GM12892 (cell line): ENCODE results near the gene CAMKMT.
A peak's percentile ranks its signal among the peaks of the same experiment; 100 is the strongest.

Source experiments
- DNase-seq: peaks from one replicate; pipeline ENCODE4 v3.0.0; 2011; ENCODE audit not compliant: insufficient read length
- FAIRE-seq: peaks from 2 replicates; lab custom pipeline; 2011; peaks lifted over from hg19 to GRCh38; lab: Jason Lieb, UNC
- POLR2A ChIP-seq: IDR thresholded peaks from 2 replicates; pipeline ENCODE4 v1.6.1; 2011; ENCODE audit warnings: low read depth, low read length, control low read depth
- POLR2AphosphoS5 ChIP-seq: IDR thresholded peaks from 2 replicates; pipeline ENCODE4 v1.6.1; 2011; ENCODE audit warnings: low read depth, low read length, control low read depth
- TAF1 ChIP-seq: IDR thresholded peaks from 2 replicates; pipeline ENCODE4 v1.6.1; 2011; ENCODE audit warnings: low read depth, mild to moderate bottlenecking, control low read depth, low read length, borderline replicate concordance

Gene CAMKMT

DNA sequence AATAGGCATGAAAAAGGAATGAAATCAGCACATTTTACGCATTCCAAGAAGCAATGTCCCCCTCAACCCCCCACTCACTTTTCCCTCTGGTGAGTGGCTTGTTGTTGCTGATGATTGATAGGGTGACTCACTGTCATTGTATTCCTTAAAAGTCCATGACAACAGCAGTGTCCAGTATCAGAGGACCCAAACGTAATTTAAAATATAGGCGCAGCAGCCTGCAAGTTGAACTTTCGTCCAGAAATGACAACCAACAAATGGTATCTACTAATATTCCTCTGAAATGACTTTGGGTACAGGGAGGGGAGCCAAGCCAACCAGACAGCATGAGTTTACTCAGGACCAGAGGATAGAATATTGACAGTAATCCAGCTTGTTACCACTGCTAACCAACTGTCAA is 396.8 kb downstream of the CAMKMT start:
- no peak for DNase-seq
- TF ChIP-seq TAF1, result no peak
- TF ChIP-seq POLR2A, result no peak
- no peak for TF ChIP-seq POLR2AphosphoS5
- FAIRE-seq, result no peak

DNA sequence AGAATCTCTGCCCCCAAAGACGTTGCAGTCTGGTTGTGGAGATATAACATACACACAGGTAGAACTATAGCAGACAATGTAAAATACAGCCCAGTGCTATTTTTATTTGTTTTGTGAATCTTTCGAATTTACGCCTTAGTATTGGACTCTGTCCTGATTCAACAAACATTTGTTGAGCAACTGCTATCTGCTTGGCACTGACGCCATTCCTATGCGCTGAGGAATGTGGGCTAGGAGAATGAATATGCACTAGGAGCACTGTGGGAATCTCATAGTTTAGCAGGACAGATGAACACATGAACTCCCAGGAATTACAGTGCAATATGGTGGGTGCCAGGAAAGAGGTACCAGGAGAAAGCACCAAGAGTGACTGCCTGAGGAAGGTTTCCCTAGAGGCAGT is 398.1 kb downstream of the CAMKMT start:
- FAIRE-seq, result no peak
- DNase-seq, result no peak
- TF ChIP-seq POLR2A (no peak), POLR2AphosphoS5 (no peak), TAF1 (no peak)

DNA sequence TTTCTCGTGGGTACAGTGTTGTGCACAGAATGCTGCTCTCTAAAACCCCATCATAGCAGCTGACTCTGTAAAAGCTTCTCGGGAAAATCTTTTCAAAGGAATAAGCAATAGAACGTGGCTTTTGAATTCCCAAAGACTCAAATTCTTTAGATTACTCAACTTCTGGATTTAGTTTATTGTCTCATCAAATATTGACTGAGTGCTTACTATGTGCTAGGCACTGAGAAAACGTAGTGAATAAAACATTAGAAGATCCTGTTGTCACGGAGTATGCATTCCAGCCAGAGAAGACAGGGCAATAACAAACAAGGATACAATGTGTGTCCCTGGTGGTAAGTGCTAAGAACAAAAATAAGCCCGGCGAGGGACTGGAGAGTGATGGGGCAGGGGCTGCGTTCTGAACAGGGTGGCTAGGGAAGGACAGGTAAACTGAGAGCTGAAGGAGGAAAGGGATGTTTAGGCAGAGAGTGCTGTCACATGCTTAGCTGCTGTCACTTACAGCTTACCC is 401.6 kb downstream of the CAMKMT start:
- TF ChIP-seq POLR2AphosphoS5 (no peak), TAF1 (no peak), POLR2A (no peak)
- FAIRE-seq (no peak), DNase-seq (no peak)

DNA sequence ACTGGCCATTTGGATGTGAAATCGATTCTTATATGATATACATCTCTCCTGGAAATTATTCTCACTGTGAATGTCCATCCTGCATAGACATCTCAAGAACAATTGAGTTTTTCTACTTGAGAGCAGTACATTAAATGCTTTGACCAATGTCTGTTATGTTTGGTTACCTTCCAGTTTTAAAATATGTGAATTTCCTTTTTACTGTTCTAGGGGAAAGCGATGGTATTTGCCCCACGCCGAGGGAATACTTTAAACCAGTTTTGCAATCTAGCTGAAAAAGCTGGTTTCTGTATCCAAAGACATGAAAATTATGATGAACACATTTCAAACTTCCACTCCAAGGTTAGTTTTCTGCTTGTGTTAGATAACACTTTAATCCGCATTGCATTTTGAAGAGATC is 404.5 kb downstream of the CAMKMT start:
- DNase-seq, result no peak
- no peak for FAIRE-seq
- TF ChIP-seq POLR2AphosphoS5 (no peak), TAF1 (no peak), POLR2A (no peak)

DNA sequence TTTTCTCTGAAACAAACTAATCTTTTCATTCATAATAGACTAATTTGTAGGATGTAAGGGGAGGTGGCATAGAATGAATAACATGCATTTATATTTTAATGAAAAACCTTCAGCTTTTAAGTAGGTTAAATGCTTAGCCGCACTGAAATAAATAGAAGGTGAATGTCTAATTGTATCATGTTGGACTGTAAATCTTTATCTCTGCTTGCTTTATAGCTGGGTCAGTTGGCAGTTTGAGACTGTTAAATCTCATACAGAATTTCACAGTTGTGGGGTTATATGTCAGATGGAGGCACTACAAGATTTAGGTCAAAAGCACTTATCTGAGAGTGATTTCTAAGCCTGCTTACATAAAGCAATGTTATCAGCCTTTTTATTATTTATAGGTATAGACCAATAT is 405.0 kb downstream of the CAMKMT start:
- no peak for TF ChIP-seq POLR2AphosphoS5
- TF ChIP-seq TAF1, result no peak
- TF ChIP-seq POLR2A, result no peak
- FAIRE-seq, result no peak
- DNase-seq, result no peak

DNA sequence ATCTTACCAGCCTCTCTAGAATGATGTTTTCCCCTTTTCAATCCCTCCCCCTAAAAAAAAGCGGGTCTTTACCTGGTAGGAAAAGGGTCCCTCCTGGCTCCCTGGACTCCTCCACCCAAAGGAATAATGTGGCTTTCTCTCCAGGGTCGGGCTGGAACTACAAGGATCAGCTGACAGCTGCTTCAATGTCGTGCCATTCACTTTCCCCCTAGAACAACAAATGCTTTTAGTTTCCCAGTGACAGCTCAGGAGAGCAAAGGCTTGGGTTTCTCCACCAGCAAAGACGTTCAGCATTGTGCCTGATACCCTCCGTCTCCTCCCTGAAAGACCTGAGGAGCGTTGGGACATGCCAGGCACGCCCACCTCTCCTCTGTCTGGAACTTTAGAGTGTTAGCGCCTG is 405.9 kb downstream of the CAMKMT start:
- FAIRE-seq (no peak), DNase-seq (no peak)
- no peak for TF ChIP-seq POLR2A
- TF ChIP-seq POLR2AphosphoS5, result no peak
- TF ChIP-seq TAF1, result no peak

DNA sequence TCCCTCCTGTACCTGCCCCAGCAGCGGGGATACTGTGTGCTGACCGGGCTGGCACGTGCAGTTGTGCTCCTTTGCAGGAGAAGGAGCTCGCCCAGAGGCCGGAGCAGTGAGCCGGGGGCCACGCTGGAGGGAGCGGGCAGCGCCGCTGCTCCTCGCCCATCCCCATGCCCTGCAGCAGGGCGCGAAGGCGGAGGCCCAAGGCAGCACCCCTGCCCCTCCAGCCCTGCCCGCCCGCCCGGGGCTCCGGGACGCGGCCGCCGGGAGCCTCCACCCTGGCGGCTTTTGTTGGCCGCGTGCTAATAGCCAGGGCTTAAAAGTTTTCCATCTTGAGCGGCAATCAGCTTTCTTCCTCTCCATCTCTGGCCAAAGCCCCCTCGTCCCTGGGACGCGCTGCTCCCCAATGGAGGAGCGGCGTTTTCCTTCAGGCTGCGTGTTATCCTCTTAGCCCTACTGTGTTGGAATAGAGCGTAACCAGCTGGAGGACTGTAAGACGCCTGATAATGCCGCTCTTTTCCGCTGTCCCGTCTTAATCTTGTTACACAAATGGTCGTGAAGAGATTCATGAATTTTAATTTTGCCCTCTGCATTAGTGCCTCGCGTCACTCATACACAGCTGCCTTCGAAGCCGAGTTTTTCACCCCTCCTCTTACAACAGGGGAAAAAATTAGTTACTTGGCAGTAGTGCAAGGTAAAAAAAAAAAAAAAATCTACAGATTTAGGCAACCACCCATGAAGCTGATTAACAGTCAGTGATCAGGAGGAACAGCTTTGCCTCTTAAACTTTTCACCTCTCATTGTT is 406.9 kb downstream of the CAMKMT start:
- DNase-seq (no peak), FAIRE-seq (no peak)
- TF ChIP-seq POLR2A, result no peak

DNA sequence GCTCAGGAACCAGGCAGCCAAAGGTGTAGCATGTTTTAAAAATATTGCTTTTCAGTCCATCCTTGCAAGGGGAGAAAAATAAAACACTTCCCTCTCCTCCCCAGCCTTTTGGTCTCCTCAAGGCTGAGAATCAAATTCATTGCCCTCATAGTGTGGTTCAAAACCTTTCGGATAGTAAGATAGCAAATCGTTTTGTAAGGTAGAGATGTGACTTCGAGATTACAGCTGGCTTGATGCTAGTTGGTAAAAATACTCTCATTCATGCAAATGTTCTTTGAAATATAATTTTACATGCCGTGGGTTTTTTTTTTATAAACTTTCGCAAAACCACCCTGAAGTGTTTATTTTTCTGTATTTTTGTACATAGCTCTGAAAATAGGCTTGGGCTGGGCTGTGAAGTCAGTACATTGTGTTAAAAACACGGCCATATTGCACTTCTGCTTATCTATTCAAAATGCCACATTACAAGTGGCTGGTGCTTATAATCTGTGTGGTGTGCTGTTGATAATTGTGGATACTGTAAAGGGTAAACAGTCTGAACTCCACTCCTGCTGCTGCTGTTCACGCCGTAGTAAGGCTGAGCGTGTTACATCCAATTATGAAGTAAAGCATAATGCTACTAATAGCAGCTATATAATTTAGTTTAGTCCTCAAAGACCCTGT is 407.7 kb downstream of the CAMKMT start:
- FAIRE-seq, result no peak
- DNase-seq, result no peak
- TF ChIP-seq POLR2AphosphoS5 (no peak), TAF1 (no peak), POLR2A (no peak)

DNA sequence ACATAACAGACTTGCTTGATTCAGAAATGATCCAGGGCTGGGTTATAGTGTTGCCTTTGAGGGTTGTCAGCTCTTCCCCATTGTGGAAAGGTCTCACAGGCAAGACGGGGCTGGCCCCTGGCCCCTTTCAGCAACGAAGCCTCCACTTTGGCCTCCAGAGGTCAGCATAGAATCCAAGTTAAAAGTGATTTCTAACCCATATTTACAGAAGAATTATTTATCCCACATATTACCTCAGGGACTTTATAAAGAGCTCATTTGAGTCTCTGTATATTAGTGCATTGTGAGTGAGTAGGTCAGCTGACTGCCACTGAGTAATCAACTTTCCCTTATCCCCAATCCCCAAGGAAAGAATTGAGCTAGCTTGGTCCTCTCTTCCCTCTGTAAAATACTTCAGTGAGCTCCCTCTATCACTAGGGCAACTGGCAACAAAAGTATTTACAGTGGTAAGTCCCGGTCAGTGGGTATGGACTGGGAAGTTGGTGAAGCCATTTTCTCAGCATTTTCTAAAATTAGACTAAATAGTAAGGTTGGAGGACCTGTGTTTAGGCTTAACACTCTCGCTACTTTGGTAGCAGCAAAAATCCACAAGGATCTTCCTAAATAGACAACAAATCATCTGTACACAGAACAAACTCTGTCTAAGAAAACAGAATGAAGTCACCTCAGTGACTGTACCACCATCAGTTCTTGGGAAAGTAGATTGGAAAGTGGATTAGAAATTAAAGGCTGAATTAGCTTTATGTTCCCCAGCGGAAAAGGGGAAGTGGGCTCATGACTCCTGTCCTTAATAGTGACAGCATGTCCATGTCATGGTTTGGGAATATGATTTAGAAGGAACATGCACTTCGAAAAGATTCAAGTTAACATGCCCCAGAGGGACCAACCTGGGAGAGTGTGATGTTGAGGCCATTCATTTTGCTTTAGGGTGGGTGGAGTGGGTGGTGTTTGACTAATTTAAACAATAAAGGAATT is 408.8 kb downstream of the CAMKMT start:
- no peak for TF ChIP-seq POLR2AphosphoS5
- TF ChIP-seq POLR2A, result no peak
- TF ChIP-seq TAF1, result no peak
- no peak for DNase-seq
- peak; percentile 46 for FAIRE-seq

DNA sequence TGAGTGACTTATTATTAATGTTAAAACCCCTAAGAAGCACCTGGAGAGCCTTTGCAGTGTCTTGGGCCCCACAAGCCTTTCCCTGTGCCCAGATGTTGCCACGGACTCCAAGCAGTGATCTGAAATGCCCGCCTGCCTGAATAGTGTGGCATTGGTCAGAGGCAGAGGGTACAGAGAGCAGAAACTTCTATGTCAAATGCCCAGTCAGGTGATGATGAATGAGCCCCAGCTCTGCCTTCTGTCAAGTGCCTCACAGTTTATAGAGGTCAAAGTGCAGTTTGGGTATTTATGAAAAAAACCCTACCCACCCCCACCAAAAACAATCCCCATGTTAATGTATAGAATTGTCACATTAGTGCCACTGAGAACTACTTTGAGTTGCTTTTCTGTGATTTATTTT is 409.8 kb downstream of the CAMKMT start:
- FAIRE-seq (no peak), DNase-seq (no peak)
- TF ChIP-seq TAF1 (no peak), POLR2AphosphoS5 (no peak), POLR2A (no peak)

DNA sequence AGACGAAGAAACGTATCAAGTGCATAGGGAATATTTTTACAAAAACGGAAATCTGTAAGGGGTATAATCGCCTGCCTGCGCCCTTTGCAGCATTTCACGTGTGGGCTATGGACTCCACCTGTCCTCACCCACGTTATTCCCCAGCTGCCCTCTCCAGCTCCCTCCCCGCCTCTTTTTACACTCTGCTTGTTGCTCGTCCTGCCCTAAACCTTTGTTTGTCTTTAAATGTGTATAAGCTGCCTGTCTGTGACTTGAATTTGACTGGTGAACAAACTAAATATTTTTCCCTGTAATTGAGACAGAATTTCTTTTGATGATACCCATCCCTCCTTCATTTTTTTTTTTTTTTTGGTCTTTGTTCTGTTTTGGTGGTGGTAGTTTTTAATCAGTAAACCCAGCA is 410.4 kb downstream of the CAMKMT start:
- no peak for FAIRE-seq
- TF ChIP-seq POLR2AphosphoS5 (no peak), TAF1 (no peak), POLR2A (no peak)
- DNase-seq, result no peak
